ENCODE results near the gene OTULIN. TPM values are rescaled to one million over a fixed set of nuclear protein-coding genes. Genes with fewer than 3 reads are reported as not detected.

Gene OTULIN
- total and polyA plus RNA-seq, 2 of the 8 experiments (the other 6 are each of a cell fraction or from before 2014, with no cell fraction given), result 5.2 to 34.8 TPM

- no peak overlapping the region for H4K8ac ChIP-seq (ENCODE audit: extremely low read depth, insufficient read depth, low read length)
- H3K79me1 ChIP-seq (ENCODE audit: low read depth, low read length), result no peaks in the 10 kb centered on the region
- no peaks in the 10 kb centered on the region for H3K23me2 ChIP-seq (ENCODE audit: low read depth, low read length)
- no peaks in the 10 kb centered on the region for H3K36me3 ChIP-seq (ENCODE audit: control insufficient read depth in 2 of 4, insufficient read depth in 4 of 4, low read length in 3 of 4)
- H3K4ac ChIP-seq (replicated peaks; ENCODE audit: insufficient read length, low read depth, low read length), result no peak overlapping the region
- H3K9ac ChIP-seq (replicated peaks in 1 of 4; ENCODE audit: extremely low read depth in 1 of 4, low read depth in 3 of 4, low read length in 3 of 4), result no peak overlapping the region
- no peaks in the 10 kb centered on the region; a peak in 1 of 7 replicates for H3K27me3 ChIP-seq (replicated peaks in 1 of 4; ENCODE audit: control insufficient read depth in 3 of 4, extremely low read depth in 1 of 4, insufficient read depth in 3 of 4, low read length in 3 of 4)
- 87% methylated on average over 13 of the region's 13 CpGs; no CpG with 5 or more reads in 1 of the 2 experiments for WGBS, 2 experiments (ENCODE audit: extremely low coverage in 1 of 2, insufficient coverage in 1 of 2, insufficient read length in 1 of 2, insufficient replicate concordance in 2 of 2, low coverage in 1 of 2, low lambda C conversion rate in 2 of 2, missing lambda C conversion rate in 1 of 2)
- FAIRE-seq (no peak), DNase-seq (ENCODE audit: low read depth in 1 of 2, low spot score in 2 of 2) (no peak)
- no peak overlapping the region for H4K5ac ChIP-seq (ENCODE audit: insufficient read length, low read depth, low read length)
- no peak overlapping the region for H3K4me3 ChIP-seq (ENCODE audit: extremely low read depth in 1 of 4, insufficient read depth in 2 of 4, low read depth in 3 of 4, low read length in 4 of 4)
- TF ChIP-seq CTCF (IDR thresholded peaks at IDR 0.05; ENCODE audit: control extremely low read depth in 1 of 3, insufficient read depth in 1 of 3, low read depth in 1 of 3, low read length in 3 of 3), result no peak
- no peak for TF ChIP-seq TAF7 (optimal IDR thresholded peaks at IDR 0.05; ENCODE audit: borderline replicate concordance, low read depth, low read length)
- H4K20me1 ChIP-seq (replicated peaks in 1 of 2; ENCODE audit: control insufficient read depth in 1 of 2, insufficient read depth in 2 of 2, low read length in 2 of 2), result no peaks in the 10 kb centered on the region
- H3K56ac ChIP-seq (replicated peaks; ENCODE audit: insufficient read length, low read depth, low read length), result no peak overlapping the region
- H2AK5ac ChIP-seq (ENCODE audit: low read depth, low read length), result no peak overlapping the region
- no peak overlapping the region for H3K23ac ChIP-seq (ENCODE audit: insufficient read length)
- H3K27ac ChIP-seq (ENCODE audit: low read depth, low read length), result no peak overlapping the region
- no peak overlapping the region for H2BK120ac ChIP-seq (replicated peaks; ENCODE audit: low read depth, low read length)
- H3K79me2 ChIP-seq (ENCODE audit: control insufficient read depth in 1 of 2, insufficient read depth in 2 of 2, low read length in 2 of 2), result no peaks in the 10 kb centered on the region
- peak overlapping the region in 1 of 2 experiments; percentile 17; a peak in 1 of 4 replicates for H3K4me2 ChIP-seq (ENCODE audit: insufficient read depth in 1 of 2, low read depth in 2 of 2, low read length in 2 of 2)
- peaks cover 0 to 19% (median 9%) of the 10 kb centered on the region in 4 experiments; a peak in 6 of 7 replicates for H3K4me1 ChIP-seq (replicated peaks in 1 of 4; ENCODE audit: control insufficient read depth in 3 of 4, insufficient read depth in 4 of 4, low read length in 3 of 4)
- ChIA-PET CTCF (ENCODE audit: partially characterized antibody) (interaction anchor here (2.0 to 2.1 kb wide), 2 partner anchors 9 to 14 kb away, joined by 6 to 7 read pairs; no protein-coding TSS in a partner anchor), POLR2A (ENCODE audit: partially characterized antibody) (no interaction called here)
- H3K14ac ChIP-seq (ENCODE audit: insufficient read length), result no peak overlapping the region
- no peak overlapping the region for H2BK5ac ChIP-seq (ENCODE audit: low read depth, low read length)
- H2AFZ ChIP-seq (ENCODE audit: low read length), result no peak overlapping the region
- no peaks in the 10 kb centered on the region for H3K9me3 ChIP-seq (ENCODE audit: insufficient read depth in 2 of 2, low read depth in 1 of 2, low read length in 1 of 2)
- no peak overlapping the region for H2BK20ac ChIP-seq (ENCODE audit: low read length)
- H4K91ac ChIP-seq (replicated peaks; ENCODE audit: insufficient read length, low read length), result no peak overlapping the region
- H3K18ac ChIP-seq (ENCODE audit: extremely low read depth, low read length), result no peak overlapping the region
- no peak overlapping the region for H2BK15ac ChIP-seq (ENCODE audit: low read length)
- no peak overlapping the region for H2BK12ac ChIP-seq (ENCODE audit: low read depth, low read length)
Observed at GRCh38 chr5:14741131-14741530, 76.6 kb downstream of the OTULIN start.
